ENCODE measurements around the gene ING2.

ING2 gene

GRCh38 chr4:183544109-183544508 lies 39.3 kb downstream of the ING2 start:
- H2AFZ ChIP-seq = no peak overlapping the region
- no peak overlapping the region for H3K27ac ChIP-seq
- no peaks in the 10 kb centered on the region for H3K79me2 ChIP-seq
- H3K4me2 ChIP-seq (ENCODE audit: low read length) = no peak overlapping the region
- no peak overlapping the region for H3K9ac ChIP-seq
- H3K4me3 ChIP-seq (ENCODE audit: low read depth, low read length) = no peak overlapping the region
- no peaks in the 10 kb centered on the region for H3K9me3 ChIP-seq (ENCODE audit: control insufficient read depth, low read length)
- H3K27me3 ChIP-seq (ENCODE audit: control insufficient read depth, insufficient read depth, low read length) = no peaks in the 10 kb centered on the region
- TF ChIP-seq, protein P1, sequence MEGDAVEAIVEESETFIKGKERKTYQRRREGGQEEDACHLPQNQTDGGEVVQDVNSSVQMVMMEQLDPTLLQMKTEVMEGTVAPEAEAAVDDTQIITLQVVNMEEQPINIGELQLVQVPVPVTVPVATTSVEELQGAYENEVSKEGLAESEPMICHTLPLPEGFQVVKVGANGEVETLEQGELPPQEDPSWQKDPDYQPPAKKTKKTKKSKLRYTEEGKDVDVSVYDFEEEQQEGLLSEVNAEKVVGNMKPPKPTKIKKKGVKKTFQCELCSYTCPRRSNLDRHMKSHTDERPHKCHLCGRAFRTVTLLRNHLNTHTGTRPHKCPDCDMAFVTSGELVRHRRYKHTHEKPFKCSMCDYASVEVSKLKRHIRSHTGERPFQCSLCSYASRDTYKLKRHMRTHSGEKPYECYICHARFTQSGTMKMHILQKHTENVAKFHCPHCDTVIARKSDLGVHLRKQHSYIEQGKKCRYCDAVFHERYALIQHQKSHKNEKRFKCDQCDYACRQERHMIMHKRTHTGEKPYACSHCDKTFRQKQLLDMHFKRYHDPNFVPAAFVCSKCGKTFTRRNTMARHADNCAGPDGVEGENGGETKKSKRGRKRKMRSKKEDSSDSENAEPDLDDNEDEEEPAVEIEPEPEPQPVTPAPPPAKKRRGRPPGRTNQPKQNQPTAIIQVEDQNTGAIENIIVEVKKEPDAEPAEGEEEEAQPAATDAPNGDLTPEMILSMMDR (IDR thresholded peaks at IDR 0.05) = no peak
- no peaks in the 10 kb centered on the region for H3K36me3 ChIP-seq (ENCODE audit: control insufficient read depth, insufficient read depth, low read length)
- no peaks in the 10 kb centered on the region for H3K4me1 ChIP-seq

- Histone ChIP-seq H2AFZ (no peak overlapping the region), H3K4me2 (ENCODE audit: low read length) (no peak overlapping the region), H3K9me3 (ENCODE audit: control insufficient read depth, low read length) (no peaks in the 10 kb centered on the region), H3K9ac (no peak overlapping the region), H3K4me3 (ENCODE audit: low read depth, low read length) (no peak overlapping the region), H3K79me2 (no peaks in the 10 kb centered on the region), H3K27ac (no peak overlapping the region), H3K27me3 (ENCODE audit: control insufficient read depth, insufficient read depth, low read length) (peaks cover 3% of the 10 kb centered on the region), H3K36me3 (ENCODE audit: control insufficient read depth, insufficient read depth, low read length) (no peaks in the 10 kb centered on the region), H3K4me1 (no peaks in the 10 kb centered on the region)
- TF ChIP-seq, protein P1 (IDR thresholded peaks at IDR 0.05) = no peak
These were observed 41.5 kb downstream of the ING2 start for GRCh38 chr4:183546376-183546775.

- Histone ChIP-seq H3K9me3 (ENCODE audit: control insufficient read depth, low read length) (no peaks in the 10 kb centered on the region), H3K4me2 (ENCODE audit: low read length) (no peak overlapping the region), H3K79me2 (no peaks in the 10 kb centered on the region), H3K27ac (no peak overlapping the region), H2AFZ (no peak overlapping the region), H3K4me3 (ENCODE audit: low read depth, low read length) (no peak overlapping the region), H3K27me3 (ENCODE audit: control insufficient read depth, insufficient read depth, low read length) (peaks cover 3% of the 10 kb centered on the region), H3K9ac (no peak overlapping the region), H3K36me3 (ENCODE audit: control insufficient read depth, insufficient read depth, low read length) (no peaks in the 10 kb centered on the region), H3K4me1 (no peaks in the 10 kb centered on the region)
- TF ChIP-seq, protein P1 (IDR thresholded peaks at IDR 0.05) = no peak
These were observed 43.4 kb downstream of the ING2 start for GRCh38 chr4:183548306-183548705.

DNA sequence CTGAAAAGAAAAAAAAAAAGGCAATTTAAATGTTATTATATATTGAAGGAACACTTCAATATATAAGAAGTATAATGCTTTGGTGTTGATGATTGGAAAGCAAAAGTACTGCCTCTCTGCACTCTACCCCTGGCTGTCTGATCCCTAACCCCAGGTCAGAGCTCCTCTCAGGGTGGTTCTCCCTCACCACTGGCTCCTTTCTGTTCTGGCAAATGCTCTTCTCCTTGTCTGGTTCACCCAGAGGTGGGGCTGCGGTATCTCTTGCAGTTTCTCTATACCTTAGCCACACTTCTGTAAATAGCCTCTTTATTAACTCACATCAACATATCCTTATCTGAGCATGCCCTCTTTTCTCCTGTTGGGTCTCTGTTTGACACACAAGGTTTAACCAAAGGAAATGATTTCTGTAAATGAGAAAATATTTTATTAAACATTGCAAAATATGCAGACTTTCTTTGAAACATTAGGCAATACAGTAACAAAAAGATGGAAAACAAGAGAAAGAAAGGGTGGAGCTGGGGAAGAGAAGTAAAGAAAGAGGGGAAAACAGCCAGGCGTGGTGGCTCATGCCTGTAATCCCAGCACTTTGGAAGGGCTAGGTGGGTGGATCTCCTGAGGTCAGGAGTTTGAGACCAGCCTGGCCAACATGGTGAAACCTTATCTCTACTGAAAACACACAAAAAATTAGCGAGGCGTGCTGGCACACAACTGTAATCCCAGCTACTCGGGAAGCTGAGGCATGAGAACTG lies 45.7 kb downstream of the ING2 start:
- Histone ChIP-seq H3K4me3 (ENCODE audit: low read depth, low read length) (no peak overlapping the region), H3K27me3 (ENCODE audit: control insufficient read depth, insufficient read depth, low read length) (peaks cover 3% of the 10 kb centered on the region), H3K9ac (no peak overlapping the region), H3K79me2 (no peaks in the 10 kb centered on the region), H3K36me3 (ENCODE audit: control insufficient read depth, insufficient read depth, low read length) (no peaks in the 10 kb centered on the region), H3K4me2 (ENCODE audit: low read length) (no peak overlapping the region), H3K4me1 (no peaks in the 10 kb centered on the region), H3K9me3 (ENCODE audit: control insufficient read depth, low read length) (no peaks in the 10 kb centered on the region), H3K27ac (no peak overlapping the region), H2AFZ (no peak overlapping the region)
- TF ChIP-seq, protein P1 (IDR thresholded peaks at IDR 0.05) = no peak

Data from parathyroid adenoma (tissue), 2 donors.